Measurements from ENCODE around the gene PCMTD2. TPM values are rescaled to one million over a fixed set of nuclear protein-coding genes. Genes with fewer than 3 reads are reported as not detected.

The PCMTD2 gene
- 129 TPM for total RNA-seq

GRCh38 chr20:64255361-64256281, at the start of gene PCMTD2:
TSS of gene PCMTD2 (plus strand) at chr20:64255748. CDS start at chr20:64259966, 4,218 bp downstream.
- peak; percentile 62 for DNase-seq

- no peak for DNase-seq
Measured at GRCh38 chr20:64206614-64207013, 48.9 kb upstream of the PCMTD2 start.

GRCh38 chr20:64207641-64208590, 47.6 kb upstream of the PCMTD2 start:
- no peak for DNase-seq

DNA sequence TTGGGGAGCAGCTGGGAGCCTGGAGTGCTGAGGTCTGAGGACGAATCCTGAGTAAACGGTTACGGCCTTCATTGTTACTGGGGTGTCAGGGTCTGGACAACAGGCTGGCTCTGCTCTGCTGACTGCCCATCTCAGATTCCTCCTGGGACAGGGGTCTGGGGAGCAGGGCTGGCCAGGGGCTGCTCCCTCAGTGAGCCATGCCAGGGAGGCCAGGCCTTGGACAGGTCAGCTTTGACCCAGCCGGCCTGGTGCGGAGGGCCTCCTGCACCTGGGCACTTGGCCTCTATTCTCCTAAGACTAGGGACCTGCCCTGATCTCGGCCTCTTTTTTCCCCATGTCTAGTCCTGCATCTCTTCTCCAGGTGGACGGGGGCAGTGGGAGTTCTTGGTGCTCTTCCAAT, 46.4 kb upstream of the PCMTD2 start:
- DNase-seq, result no peak

- no peak for DNase-seq
Measured at GRCh38 chr20:64210656-64211369, 44.7 kb upstream of the PCMTD2 start.

DNA sequence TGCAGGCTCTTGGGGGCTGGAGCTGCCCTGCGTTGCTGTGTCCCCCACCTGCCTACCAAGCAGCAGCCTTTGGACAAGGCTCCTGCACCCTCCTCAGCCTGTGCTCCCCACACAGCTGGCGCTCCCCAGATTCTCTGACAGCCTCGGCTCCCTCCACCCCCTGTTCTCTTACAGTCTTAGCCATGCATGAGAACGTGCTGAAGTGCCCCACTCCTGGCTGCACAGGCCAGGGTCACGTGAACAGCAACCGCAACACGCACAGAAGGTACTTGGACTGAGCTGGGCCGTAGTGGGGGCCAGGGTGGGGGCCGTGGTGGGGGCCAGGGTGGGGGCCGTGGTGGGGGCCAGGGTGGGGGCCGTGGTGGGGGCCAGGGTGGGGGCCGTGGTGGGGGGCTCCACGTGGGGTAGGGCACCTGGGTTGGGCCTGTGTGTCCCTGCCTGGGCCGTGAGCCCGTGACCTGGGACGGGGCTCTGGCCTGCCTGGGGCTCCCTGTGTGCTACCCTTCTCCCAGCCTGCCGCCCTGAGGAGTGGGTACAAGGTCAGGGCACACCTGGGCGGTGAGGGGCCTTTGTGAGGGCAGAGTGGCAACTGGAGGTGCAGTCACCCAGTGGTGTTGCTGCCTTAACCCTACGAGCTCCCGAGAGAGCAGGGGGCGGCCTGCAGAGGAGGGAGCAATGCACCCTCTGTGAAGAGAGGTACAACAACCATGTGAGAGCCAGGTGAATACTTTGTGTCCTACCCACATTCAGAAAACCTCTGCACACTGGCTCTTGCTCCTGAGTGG, 43.5 kb upstream of the PCMTD2 start:
- no peak for DNase-seq

GRCh38 chr20:64212755-64213154, 42.8 kb upstream of the PCMTD2 start:
- DNase-seq, result no peak

DNA sequence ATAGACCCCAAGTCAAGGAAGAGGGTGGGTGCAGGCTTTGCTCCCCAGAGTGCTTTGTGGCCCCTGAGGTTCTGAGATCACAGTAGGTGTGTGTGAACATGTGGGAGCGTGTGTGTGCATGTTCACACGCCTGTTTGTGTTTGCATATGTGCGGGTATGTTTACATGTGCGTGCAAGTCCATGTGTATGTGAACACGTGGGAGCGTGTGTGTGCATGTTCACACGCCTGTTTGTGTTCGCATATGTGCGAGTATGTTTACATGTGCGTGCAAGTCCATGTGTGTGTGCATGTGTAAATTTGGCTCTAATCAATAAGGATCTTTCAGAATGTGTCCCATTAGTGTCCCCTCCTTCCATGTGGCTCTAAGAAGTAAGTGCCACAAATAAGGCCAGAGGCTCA, 41.4 kb upstream of the PCMTD2 start:
- DNase-seq, result no peak

GRCh38 chr20:64214952-64215351, 40.6 kb upstream of the PCMTD2 start:
- no peak for DNase-seq

DNA sequence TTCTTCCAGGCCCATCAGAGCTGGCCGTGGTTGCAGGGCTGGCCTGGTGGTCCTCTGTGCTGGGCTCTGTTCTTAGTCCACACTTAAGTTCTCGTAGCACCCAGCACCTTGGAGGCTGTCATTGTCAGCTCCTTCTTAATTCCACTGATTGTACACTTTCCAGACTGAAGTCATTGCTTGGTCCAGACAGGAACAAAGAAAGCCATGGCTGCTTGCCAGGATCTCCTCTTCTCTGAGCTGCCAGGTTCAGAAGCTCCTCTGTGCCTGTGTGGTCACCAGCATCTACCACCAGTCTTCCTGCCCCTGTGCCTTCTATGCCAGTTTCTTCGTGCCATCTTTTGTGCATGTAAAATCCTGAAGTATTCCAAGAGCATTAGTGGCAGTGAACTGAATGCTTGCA, 39.5 kb upstream of the PCMTD2 start:
- no peak for DNase-seq

- no peak for DNase-seq
Measured at GRCh38 chr20:64216910-64217309, 38.6 kb upstream of the PCMTD2 start.

DNA sequence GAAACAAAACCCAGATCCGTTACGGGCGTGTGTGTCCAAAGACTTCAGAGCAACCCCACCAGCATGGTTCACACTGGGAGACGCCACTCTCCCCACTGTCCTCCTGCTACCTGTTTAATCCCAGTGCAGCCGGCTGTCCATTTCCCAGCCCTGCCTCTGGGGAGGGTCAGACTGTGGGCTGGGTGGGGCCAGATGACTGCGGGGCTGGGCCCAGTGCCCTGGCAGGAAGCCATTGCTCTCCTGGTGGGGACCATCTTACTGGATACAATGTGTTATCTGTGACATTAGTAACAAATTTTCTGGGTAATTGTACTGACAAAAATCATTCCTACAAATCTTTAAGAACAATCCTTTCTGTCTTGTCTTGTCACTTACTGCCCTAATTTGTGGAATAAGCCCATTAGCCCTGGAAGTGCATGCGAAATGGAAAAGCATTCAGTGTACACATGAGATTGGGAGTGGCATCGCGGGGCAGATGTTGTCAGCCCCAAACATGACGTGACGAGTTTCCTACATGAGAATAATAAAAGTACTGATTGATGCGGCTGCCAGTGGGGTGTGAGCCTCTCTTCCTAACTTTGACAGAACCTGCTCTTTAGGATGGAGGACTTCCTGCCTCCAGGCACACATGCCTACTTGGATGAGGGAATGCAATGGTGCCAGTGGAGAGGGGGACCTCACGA, 37.9 kb upstream of the PCMTD2 start:
- no peak for DNase-seq

DNA sequence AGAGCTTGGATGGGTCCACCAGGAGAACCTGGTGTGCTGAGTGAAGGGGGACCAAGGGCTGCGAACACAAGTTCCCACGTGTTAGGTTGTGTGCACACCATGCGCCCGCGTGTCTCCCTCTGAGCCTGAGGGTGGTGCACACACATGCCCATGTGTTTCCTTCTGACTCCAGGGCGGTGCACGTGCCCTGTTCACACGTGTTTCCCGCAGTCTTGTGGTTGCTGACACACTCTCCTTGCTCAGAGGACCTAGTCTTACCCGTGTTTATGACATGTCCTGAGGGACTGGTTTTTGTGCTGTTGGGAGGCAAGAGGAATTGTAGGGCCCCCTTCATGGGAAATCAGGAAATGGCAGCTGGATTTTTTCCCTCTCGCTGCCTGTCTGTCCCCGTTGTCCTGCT, 36.3 kb upstream of the PCMTD2 start:
- no peak for DNase-seq

GRCh38 chr20:64219730-64220129, 35.8 kb upstream of the PCMTD2 start:
- no peak for DNase-seq

- DNase-seq, result no peak
Measured at GRCh38 chr20:64220420-64220819, 35.1 kb upstream of the PCMTD2 start.

DNA sequence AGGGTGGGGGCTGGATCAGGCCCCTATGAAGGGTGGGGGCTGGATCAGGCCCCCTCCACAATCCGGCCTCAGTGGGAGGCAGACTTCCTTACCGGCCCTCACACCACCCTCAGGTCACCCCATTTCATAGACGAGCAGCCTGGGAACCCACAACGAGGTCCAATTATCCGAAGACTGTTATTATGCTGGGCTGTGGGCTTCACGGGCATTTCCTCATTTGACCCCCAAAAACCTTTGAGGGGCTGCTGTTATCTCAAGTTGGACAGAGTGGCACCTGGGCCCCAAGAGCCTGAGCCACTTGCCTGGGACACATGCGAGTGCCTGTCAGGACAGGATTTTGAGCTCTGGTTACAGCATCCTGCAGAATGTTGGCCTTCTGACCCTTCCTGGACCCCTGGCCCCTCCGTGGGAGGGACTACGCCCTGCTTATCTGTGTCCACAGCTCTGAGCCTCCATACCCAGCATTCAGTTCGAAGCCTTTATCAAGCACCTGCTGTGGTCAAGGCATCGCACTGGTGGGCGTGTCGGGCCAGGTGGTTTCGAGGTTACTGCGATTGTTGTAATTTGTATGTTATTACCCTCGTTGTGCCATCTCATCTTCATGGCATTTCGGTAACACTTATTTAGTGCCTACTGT, 34.5 kb upstream of the PCMTD2 start:
- no peak for DNase-seq

- no peak for DNase-seq
Measured at GRCh38 chr20:64222291-64222735, 33.2 kb upstream of the PCMTD2 start.

DNA sequence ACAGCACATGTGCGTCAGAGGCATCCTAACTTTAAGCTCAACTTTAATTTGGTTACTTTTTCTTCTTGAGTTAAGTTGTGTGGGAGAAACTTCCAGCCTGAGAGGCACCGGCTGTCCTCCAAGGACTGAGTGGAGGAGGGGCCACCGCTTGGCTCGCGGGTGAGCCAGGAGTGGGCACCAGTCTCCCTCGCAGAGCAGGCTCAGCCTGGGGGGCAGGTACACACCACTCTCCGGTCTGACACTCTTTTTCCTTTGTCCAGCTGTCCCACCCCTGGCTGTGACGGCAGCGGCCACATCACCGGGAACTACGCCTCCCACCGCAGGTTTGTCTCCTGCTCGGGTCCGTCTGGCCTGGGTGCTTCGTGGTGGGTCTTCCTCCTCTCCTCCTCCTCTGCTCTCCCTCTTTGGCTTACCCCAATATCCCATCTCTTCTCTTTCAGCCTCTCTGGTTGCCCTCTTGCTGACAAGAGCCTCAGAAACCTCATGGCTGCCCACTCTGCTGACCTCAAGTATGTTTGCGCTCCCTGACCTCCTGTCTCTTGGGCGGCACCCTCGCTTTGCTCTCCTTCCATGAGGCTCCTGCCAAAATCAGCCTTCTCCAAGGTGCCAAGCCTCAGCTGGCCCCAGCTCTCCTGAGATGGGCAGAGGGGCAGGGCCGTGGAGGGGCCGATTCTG, 32.6 kb upstream of the PCMTD2 start:
- DNase-seq, result no peak

DNA sequence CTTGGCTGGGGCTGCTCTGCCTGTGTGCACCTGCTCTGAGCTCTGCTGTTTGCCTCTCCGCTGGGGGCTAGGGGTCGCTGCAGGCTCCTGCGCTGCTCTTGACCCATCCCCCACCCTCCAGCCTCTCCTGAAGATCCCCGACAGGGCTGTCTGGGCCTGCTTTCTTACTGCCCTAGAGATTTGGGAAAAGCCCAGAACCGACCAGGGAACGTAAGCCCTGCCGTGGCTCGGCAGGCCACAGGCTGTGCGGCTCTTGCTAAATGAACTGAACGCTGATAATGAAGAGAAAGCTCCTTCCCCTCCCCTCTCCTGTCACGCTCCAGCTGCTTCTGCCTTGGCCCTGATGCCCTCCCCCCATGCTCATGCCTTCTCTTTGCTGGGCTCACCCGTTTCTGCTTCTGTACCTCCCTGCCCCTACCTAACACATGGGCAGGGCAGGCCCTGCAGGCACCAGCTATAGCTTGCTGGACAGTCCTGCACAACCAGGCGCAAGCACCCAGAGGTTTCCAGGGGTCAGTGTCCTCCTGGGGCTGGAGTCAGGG, 32.0 kb upstream of the PCMTD2 start:
- DNase-seq, result no peak
